Panc1 (cell line): ENCODE data around the gene THSD7B. TPM values are rescaled to one million over a fixed set of nuclear protein-coding genes. Genes with fewer than 3 reads are reported as not detected.

Experiments
- ATAC-seq: fragments of 200-7000 bp; cut with Tn5 transposase; 2 replicates; pipeline ENCODE4 v1.9.1; 2020; ENCODE audit warnings: mild to moderate bottlenecking, moderate library complexity
- BruUV-seq: library from RNA; stranded (reverse); fragments of 400-500 nt; replicated peaks from 2 replicates; lab custom pipeline; 2021; lab: Mats Ljungman, UMichigan
- CTCF ChIA-PET: fragments of 300-600 bp; sonication (Branson Sonifier 250); formaldehyde crosslinking; loops from one replicate; lab custom pipeline; 2022; ENCODE audit warnings: antibody characterized with exemption; lab: Charles Lee
- POLR2A ChIA-PET: fragments of 300-600 bp; sonication (Branson Sonifier 250); formaldehyde crosslinking; loops from one replicate; lab custom pipeline; 2022; ENCODE audit warnings: antibody characterized with exemption; lab: Charles Lee
- DNase-seq: peaks from one replicate; pipeline ENCODE4 v3.0.0-alpha.2; 2010; ENCODE audit warnings: low read depth, low spot score
- H3K27ac ChIP-seq: 2 replicates; pipeline ENCODE4 v1.5.1; 2011; ENCODE audit warnings: mild to moderate bottlenecking, low read length, inconsistent platforms
- H3K27me3 ChIP-seq: fragments of 200-500 bp; sonication (Bioruptor generic); 2 replicates; pipeline ENCODE4 v1.6.0; 2014; ENCODE audit warnings: low read length, inconsistent platforms; ENCODE audit not compliant: control insufficient read depth, insufficient read depth
- H3K36me3 ChIP-seq: fragments of 200-500 bp; sonication (Bioruptor generic); 2 replicates; pipeline ENCODE4 v1.5.1; 2014; ENCODE audit warnings: inconsistent platforms, mild to moderate bottlenecking, low read length, moderate library complexity; ENCODE audit not compliant: control insufficient read depth, insufficient read depth
- H3K4me1 ChIP-seq: 2 replicates; pipeline ENCODE4 v1.5.1; 2011; ENCODE audit warnings: inconsistent platforms, mild to moderate bottlenecking, low read length, moderate library complexity; ENCODE audit not compliant: control insufficient read depth, insufficient read depth
- H3K4me3 ChIP-seq, 2 experiments: 2 replicates each; pipeline ENCODE4 v1.5.1; 2011 to 2012; ENCODE audit warnings: low read depth in 2 of 2, low read length in 2 of 2, mild to moderate bottlenecking in 2 of 2, inconsistent platforms in 1 of 2, moderate library complexity in 1 of 2
- H3K9me3 ChIP-seq: fragments of 200-500 bp; sonication (Bioruptor generic); 2 replicates; pipeline ENCODE4 v1.5.1; 2014; ENCODE audit warnings: low read depth, mild to moderate bottlenecking, inconsistent platforms, low read length, moderate library complexity; ENCODE audit not compliant: control insufficient read depth, insufficient read depth
- CTCF ChIP-seq: fragments of 450-650 bp; IDR thresholded peaks from 2 replicates; pipeline ENCODE4 v1.5.1; 2017; ENCODE audit warnings: mild to moderate bottlenecking
- POLR2AphosphoS5 ChIP-seq: IDR thresholded peaks from 2 replicates; pipeline ENCODE4 v1.6.1; 2012; ENCODE audit warnings: mild to moderate bottlenecking, low read depth, low read length, moderate library complexity
- REST ChIP-seq, 2 experiments: IDR thresholded peaks; 2 replicates each; pipeline ENCODE4 v1.6.1; 2011 to 2012; ENCODE audit warnings: low read depth in 2 of 2, control low read depth in 1 of 2, low read length in 1 of 2, mild to moderate bottlenecking in 1 of 2, moderate library complexity in 1 of 2; ENCODE audit not compliant: insufficient read depth in 1 of 2
- SIN3A ChIP-seq: IDR thresholded peaks from 2 replicates; pipeline ENCODE4 v1.6.1; 2012; ENCODE audit warnings: low read depth, mild to moderate bottlenecking, low read length, moderate library complexity, borderline replicate concordance; ENCODE audit not compliant: insufficient read depth
- TCF7L2 ChIP-seq: IDR thresholded peaks from 2 replicates; pipeline ENCODE4 v1.6.1; 2011; ENCODE audit warnings: mild to moderate bottlenecking, low read depth, low read length, inconsistent platforms
- in situ Hi-C: cut with HindIII; loops from 2 replicates; pipeline ENCODE4 v1.10.0; 2016; ENCODE audit warnings: low sequenced_read_pairs, low pct_unique_long_range_greater_than_20kb
- intact Hi-C: fragments of 100-400 bp; cut with micrococcal nuclease; formaldehyde crosslinking; loops from one replicate; pipeline ENCODE4 v1.10.0; 2022; ENCODE audit not compliant: unreplicated experiment
- total RNA-seq: library from RNA; stranded (reverse); gene quantifications from one replicate; pipeline ENCODE4 v1.2.1, GENCODE V29; 2021; ENCODE audit not compliant: unreplicated experiment

Gene THSD7B
- total RNA-seq, 1 experiment from 2014 or later, result not detected

GRCh38 chr2:136741471-136741870 is 23.9 kb upstream of the THSD7B start:
- no peaks in the 10 kb centered on the region for H3K9me3 ChIP-seq
- in situ Hi-C loops, result no loop called here

GRCh38 chr2:136750065-136750464 is 15.3 kb upstream of the THSD7B start:
- no peak for ATAC-seq
- ChIA-PET CTCF (no interaction called here), POLR2A (no interaction called here)
- no peaks in the 10 kb centered on the region for H3K27me3 ChIP-seq
- no peak for DNase-seq
- intact Hi-C loops, result no loop called here
- no peak overlapping the region for H3K27ac ChIP-seq
- no peak overlapping the region for H3K4me3 ChIP-seq
- H3K36me3 ChIP-seq, result no peaks in the 10 kb centered on the region
- no peaks in the 10 kb centered on the region for H3K9me3 ChIP-seq
- in situ Hi-C loops, result no loop called here
- H3K4me1 ChIP-seq, result no peaks in the 10 kb centered on the region
- BruUV-seq, result no TSS peak
- TF ChIP-seq TCF7L2, result no peak
- TF ChIP-seq SIN3A, result no peak
- no peak for TF ChIP-seq REST (IDR thresholded peaks at IDR 0.05; ENCODE audit: insufficient read depth in 1 of 2, low read depth in 2 of 2, low read length in 1 of 2)
- no peak for TF ChIP-seq POLR2AphosphoS5
- TF ChIP-seq CTCF, result no peak

More at GRCh38 chr2:136741471-136741870, 23.9 kb upstream of the THSD7B start:
- DNase-seq, result no peak
- H3K4me1 ChIP-seq, result no peaks in the 10 kb centered on the region
- ATAC-seq, result no peak
- TF ChIP-seq SIN3A (no peak), TCF7L2 (no peak), POLR2AphosphoS5 (no peak), REST (IDR thresholded peaks at IDR 0.05; ENCODE audit: insufficient read depth in 1 of 2, low read depth in 2 of 2, low read length in 1 of 2) (no peak), CTCF (no peak)
- intact Hi-C loops, result no loop called here
- no peaks in the 10 kb centered on the region for H3K27me3 ChIP-seq
- no peak overlapping the region for H3K27ac ChIP-seq
- H3K4me3 ChIP-seq, result no peak overlapping the region
- CTCF ChIA-PET, result no interaction called here
- POLR2A ChIA-PET, result no interaction called here
- BruUV-seq, result no TSS peak
- H3K36me3 ChIP-seq, result no peaks in the 10 kb centered on the region
